DMS79 (cell line): ENCODE data around the gene RNU2-63P.
"Not testable (repeated sequence)": the region's sequence is repeated elsewhere in the genome, so short reads cannot be mapped to it uniquely, and the experiment has no call there.

Experiments
- DNase-seq: peaks from one replicate; lab custom pipeline; 2025; lab: John Stamatoyannopoulos, UW

The RNU2-63P gene

DNA sequence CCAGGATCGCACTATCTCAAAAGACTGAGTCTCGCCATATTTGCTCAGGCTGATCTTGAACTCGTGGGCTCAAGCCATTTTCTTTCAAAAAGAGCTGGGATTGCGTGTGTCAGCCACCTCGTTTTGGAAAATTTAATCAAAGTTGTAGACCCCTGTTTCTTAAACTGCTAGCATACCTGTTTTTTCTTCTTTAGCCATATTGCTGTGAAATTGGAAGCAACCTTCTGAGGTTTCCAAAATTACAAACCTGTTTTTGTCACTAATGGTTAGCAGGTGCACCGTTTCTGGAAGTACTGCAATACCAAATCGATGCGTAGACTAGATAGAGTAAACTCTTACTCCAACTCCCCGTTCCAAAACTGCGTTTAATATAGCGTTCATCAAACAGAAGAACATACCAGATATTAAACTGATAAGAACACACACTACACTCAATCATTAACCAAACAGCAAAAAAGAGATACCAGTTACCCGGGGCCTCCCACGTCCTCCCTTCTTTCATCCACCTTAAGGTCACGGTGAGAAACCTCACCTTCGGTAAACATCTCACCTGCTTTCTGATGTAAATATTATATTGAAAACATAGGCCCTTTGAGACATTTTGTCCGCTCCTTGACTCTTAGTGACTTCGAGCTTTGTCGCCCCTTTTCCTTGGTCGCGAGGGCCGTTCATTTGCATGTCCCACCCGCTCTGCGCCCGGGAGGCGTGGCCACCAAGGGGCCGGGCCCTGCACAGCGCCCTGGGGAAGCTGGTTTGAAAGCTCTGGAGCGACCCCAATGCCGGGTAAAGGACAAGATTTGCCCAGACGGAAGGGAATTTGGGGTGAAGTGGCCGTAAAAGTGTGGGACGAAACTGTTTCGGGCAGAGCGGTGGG, at the start of gene RNU2-63P:
RNU2-63P (minus strand) TSS at position 462 of the 874 bp plus-strand sequence.
- DNase-seq = peak; percentile 82

DNA sequence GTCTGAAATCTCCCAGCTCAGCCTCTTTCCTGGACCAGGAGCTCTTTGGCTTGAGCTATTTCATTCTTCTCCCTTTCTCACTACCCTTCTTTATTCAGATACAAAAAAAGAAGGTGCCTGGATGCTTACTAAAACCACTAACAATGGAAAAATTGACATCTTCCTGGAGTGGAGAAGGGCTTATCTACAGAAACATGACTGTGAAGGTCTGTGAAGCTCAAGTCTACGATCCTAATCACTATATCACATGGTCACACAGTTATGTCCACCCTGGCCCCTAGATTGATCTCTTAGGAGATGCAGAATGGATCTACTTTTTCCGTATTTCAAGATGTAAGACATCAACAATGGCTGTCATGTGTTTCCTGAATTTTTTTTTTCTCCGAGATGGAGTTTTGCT, 44.9 kb upstream of the RNU2-63P start:
- no peak for DNase-seq

DNA sequence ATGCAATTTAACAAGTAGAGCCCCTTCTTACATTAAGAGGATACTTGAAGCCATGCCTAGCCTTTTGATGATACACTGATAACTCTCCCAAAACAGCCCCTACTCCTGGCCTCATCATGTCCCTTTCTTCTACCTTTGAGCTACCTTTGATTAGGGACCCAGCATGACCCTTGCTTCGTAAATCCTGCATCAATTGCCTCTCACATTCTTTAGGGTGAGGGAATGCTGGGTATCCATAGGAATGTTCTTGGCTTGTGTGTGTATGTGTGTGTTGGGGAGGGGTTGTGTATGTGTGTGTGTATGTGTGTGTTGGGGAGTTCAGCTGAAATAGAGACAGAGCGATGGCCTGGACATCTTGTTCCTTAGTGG, 44.5 kb upstream of the RNU2-63P start:
- DNase-seq = no peak

DNA sequence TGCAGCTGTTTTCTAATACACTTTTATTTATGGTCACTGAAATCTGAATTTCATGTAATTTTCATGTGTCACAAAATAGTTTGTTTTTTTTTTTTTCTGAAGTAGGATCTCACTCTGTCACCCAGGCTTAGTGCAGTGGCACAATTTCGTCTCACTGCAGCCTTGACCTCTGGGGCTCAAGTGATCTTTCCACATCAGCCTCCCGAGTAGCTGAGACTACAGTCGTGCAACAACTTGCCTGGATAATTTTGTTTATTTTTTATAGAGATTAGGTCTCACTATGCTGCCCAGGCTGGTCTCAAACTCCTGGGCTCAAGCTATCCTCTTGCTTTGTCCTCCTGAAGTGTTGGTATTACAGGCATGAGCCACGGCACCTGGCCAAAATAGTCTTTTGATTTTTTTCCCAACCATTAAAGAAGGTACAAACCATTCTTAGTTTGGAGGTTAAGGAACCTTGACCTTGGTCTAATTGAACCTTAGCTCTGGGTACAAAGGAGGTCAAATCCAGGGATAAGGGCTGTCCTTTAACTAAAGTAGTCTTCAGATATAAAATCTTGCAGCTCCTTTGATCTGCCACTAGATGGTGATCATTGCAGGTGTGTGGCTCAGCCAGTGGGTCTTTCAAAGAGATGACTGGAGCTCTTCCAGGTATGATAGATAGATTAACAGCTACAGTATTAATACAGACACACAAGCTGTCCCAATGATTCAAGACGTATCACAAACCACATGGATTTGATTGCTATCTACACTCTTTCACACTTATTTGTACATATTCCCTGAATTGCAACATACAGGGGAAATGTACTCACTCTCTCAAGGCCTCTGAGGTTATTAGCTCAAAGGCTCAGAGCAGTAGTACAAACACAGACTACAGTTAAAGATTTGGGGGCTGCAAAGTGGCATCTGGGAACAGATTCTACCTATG, 43.9 kb upstream of the RNU2-63P start:
- DNase-seq = no peak

DNA sequence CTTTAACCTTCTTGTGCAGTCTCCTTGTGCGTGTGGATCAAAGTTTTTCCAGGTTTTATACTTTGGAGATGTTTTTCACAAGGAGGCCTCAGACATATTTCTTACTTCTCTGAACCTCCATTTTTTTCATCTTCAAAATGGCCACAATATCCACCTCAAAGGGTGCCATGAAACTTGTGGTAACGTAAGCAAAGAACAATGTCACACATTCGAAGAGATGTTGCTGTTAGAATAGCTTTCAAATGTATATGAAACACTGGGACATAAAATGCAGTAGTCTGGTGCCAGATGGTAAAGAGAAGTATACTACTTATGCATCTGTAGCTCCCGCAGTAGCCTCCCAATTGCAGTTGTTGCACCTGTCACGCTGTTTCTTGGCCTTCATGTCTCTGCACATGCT, 41.8 kb upstream of the RNU2-63P start:
- DNase-seq = no peak

DNA sequence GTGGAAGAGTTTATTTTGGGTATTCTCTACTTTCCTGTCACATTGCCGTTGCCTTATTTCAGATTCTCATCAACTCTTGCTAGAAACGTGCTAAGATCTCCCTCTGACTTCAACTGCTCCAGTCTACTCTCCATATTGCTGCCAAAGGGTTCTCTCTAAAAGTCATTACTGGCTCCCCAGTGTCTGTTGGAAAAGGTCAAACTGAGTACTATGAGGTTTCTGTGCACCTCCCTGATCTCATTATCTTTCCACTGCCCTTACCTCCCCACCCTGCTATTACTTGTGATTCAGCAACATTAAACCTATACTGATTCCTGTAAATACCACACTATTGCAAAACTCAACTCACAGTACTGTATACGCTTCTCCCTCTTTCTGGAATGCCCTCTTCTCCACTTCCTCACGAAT, 41.1 kb upstream of the RNU2-63P start:
- no peak for DNase-seq

DNA sequence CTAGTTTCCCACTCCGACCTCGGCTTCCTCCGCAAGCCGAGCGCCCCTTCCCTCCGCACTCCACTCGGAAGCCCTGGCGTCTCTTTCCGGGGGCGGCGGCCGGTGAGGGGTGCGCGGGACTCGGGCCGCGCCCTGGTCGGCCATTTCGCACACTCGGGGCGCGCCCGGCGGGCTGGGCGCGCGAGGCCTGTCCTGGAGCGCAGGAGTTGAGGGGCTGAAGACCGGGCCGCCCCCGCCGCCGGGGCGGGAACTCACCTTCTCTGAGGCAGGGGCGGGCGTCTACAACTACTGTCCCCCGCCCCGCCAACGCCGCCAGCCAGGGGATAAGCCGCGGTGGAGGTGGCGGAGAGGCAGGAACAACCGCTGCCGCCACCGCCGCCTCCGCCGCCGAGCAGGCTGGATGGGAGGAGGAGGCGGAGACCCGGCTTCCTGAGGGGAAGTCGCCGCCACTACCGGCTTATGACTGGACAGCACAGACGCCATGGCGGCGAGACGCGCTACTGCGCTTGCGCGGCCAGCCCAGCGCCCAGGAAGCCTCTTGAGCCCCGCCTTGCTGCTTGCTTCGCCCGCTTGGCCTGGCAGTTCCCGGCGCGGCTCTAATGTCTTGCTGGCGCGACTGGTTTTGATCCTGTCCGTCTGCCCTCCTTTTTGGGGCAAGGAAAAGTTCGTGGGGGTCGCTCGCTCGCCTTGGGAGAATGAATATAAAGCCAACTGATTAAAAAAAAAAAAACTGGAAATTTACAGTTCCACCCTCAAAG, 39.2 kb upstream of the RNU2-63P start, which contains the start of gene KRCC1:
KRCC1 (minus strand) TSS at position 413 of the 758 bp plus-strand sequence. CDS start 27,220 bp downstream, outside the sequence.
- peak; percentile 76 for DNase-seq

DNA sequence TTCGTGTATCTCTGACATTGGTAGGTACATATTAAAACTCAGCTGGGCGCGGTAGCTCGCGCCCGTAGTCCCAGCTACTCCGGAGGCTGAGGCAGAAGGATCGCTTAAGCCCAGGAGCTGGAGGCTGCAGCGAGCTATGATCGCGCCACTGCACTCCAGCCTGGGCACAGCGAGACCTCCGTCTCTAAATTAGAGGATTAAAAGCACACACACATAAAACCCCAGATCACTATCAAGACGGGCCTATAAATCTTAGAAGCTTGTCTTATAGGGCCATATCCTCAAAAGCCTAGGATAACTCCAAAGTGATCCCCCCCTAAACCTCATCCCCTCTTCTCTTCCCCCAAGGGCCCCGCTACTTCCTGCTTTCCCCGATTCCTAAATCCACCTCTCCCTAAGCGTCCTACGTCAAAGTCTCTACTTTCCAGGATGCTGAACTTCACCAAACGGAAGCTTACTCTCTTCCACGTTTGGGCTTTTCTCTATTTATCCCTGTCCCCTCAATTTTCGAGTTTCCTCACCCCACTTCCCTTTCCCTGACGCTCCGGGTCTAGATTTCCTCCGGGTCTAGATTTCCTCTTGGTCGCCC, 38.5 kb upstream of the RNU2-63P start:
- no peak for DNase-seq

DNA sequence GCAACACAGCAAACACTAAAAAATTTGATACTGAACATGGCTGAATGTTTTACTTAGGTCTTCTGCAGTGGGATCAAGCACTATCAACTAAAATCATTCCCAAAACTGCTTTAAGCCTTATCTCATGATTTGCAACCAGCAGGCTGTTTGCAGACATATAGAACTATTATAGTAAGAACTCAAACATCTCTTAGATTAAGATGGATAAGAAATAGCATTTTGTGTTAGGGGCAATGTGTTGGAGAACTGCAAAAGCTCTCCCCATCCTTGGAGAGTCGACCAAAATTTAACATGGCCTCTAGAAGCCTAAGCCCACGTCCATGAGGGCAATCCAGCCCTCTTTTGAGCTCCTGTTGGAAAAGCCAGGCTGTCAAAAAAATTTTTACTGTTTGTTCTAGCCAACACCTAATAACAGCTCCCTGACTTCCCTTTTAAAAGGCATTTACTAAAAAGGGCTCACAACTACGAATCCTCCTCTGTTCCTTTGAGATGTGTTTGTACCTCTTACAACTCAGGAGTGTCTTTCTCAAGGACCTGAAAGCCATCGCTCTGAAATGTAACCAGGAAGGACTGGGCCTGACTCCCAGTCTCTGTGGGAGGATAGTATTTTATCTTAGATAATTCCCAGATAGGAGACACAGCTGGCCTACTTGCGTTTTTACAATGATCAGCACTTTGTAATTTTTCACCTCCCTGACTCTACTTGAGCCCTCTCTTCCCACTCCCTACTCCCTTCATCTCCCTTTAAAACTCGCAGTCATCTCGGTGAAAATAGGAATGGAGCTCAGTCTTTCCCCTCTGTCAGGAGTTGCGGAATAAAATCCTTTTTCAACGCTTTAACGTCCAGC, 37.8 kb upstream of the RNU2-63P start:
- DNase-seq = no peak

DNA sequence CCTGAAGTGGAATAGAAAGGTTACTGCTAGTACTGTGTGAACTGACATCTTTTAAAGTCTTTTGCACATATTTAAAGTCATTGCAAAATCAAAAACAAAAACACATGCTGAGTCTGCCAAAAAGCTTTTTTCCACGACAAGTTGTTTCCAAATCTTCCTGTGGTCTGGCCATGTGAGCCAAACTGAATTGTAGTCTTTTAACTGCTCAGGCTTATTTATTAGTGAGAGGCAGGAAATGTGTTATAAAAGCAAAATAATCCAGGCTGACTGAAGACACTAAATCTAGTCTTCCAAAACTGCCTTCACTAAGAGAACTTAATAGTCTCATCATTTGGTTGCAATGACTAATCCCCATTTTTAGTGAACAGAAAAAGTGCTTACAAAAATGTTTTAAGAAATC, 36.9 kb upstream of the RNU2-63P start:
- DNase-seq = no peak

DNA sequence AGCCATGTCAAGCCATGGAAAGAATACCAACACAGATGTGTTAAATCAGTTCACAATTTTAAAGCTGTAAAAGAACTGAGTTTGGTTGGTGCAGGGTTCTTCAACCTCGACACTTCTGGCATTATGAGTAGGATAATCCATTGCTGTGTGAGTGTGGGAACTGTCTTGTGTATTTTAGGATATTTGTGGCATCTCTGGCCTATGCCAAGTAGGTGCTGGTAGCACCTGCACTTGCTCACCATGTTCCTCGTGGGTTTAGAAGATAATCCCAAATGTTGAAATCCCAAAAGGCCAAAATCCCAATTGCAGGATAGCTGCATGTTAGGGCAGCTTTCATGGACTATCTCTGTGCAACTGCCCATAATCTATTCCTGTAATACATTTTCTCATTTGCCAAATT, 35.4 kb upstream of the RNU2-63P start:
- no peak for DNase-seq

DNA sequence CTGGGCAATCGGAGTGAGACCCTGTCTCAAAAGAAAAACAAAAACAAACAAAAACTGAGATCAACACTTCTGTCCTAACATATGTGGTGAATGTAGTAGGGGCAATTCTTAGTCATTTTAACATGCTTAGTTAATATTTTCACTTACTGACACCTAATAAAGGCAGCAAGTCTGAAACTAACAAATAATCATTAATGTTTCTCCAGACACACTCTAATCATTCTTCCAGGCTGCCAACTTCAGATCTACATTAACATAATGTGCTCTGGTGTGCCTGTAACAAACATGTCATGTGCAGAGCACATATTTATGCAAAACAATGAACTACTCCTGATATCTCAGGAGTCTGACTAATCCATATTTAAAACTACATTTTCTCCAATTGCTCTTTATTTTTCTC, 33.3 kb upstream of the RNU2-63P start:
- no peak for DNase-seq

DNA sequence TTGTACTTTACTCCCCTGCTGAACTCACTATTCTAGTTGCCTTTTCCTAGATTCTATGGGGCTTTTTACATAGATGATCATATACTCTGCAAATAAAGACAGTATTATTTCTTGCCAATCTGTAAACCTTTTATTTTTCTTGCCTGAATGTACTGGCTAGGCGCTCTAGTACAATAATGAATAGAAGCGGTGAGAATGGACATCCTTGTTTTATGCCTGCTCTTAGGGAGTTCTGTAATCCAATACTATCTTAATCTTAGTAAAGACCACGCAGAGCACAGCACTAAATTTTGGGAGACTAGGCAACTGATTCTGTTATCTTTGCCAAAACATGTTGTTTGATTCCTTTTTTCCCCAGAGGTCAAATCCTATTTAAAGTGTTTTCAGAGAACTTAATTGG, 32.2 kb upstream of the RNU2-63P start:
- no peak for DNase-seq

DNA sequence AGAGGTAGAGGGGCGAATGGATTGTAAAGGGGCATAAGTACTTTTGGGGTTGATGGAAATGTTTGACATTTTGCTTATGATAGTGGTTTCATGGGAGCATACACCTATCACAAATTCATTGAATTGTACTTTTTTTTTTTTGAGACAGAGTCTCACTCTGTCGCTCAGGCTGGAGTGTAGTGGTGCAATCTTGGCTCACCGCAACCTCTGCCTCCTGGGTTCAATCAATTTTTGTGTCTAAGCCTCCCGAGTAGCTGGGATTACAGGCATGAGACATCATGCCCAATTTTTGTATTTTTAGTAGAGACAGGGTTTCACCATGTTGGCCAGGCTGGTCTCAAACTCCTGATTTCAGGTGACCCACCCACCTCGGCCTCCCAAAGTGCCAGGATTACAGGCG, 29.2 kb upstream of the RNU2-63P start:
- DNase-seq = not testable (repeated sequence)

DNA sequence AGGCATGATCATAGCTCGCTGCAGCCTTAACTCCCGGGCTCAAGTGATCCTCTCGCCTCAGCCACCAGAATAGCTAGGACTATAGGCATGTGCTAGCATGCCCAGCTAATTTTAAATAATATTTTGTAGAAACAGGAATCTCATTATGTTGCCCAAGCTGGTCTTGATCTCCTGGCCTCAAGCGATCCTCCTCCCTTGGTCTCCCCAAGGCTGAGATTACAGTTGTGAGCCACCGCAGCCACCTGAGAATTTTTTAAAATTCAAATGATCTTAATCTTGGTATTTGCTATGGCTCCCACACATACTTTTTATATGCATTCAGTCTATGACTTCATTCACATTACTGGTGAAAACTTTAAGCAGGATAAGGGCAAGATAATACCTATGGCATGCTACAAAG, 26.1 kb upstream of the RNU2-63P start:
- DNase-seq = no peak

DNA sequence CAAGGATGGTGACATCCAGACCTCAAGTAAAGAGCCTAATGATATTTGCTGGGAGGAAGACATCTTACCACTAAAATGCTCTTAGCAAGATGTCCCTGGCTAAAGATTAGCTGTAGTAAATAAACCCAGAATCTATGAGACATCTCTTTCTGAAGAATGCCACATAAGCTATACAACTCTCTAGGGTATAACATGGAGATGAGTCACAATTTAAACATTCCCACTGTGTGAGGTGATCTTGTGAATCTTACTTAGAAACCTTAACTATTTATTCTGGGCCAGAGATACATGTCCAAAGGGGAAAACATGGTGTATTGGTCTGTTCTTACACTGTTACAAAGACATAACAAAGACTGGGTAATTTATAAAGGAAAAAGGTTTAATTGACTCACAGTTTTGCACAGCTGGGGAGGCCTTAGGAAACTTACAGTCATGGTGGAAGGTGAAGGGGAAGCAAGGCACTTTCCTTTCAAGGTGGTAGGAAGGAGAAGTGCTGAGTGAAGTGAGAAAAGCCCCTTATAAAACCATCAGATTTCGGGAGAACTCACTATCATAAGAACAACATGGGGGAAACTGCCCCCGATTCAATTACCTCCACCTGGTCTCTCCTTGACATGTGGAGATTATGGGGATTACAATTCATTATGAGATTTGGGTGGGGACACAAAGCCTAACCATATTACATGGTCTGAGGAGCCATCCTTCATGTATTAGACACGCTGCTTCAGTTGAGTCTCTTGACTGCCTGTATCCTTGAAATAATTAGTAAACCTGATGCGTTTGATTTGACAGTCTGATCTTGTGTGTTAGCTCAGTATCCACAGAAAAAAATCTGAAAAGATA, 22.1 kb upstream of the RNU2-63P start:
- no peak for DNase-seq

DNA sequence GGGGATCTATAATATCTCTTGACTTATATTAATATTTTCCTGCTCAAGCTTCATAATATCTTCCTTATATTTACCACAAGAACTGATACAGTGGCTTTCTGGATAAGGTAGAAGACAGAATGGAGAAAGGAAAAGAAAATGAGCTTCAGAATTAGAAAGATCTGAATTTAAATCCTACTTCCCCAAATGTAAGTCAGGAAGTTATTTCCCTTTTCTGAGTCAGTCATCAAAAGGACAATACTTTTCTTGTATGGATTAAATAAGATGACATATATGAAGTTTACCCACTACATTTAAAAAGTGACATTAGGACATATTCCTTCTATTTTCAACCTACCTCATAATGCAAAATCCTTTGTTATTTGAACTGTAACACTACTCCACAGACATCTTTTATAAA, 20.3 kb upstream of the RNU2-63P start:
- DNase-seq = no peak

DNA sequence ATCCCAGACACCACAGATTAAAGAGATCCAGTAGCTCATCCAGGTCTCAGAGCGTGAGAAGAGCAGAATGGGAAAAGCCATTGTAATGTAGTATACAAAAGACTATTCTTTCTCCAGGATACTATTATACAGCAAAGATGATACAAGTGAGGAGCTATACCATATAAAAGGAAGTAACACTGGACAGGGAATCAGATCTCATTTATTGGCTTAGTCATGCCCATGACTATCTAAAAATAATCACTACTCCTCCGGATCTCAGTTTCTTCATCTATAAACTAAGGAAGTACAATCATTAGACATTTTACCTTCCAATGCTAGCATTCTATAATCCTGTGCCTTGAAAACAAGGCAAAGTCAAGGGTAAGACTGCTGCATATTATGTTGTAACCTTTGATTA, 19.8 kb upstream of the RNU2-63P start:
- DNase-seq = no peak

DNA sequence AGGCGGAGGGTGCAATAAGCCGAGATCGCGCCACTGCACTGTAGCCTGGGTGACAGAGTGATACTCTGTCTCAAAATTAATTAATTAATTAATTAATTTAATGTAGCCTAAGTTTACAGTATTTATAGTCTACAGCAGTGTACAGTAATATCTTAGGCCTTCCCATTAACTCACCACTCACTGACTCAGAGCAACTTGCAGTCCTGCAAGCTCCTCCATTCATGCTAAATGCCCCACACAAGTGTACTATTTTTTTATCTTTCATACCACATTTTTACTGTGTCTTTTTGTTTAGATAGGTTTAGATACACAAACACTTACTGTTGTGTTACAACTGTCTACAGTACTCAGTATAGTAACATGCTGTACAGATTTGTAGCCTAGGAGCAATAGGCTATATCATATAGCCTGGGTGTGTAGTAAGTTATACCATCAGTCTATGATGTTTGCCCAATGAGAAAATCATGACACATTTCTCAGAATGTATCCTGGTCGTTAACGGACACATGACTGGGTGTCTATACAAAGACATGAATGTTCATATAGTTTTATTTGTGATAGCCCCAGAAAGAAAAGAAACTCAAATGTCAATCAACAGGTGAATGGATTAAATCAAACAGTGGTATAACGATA, 15.8 kb upstream of the RNU2-63P start:
- DNase-seq = no peak
